AG09309 (cell line): ENCODE data around the gene NSA2.

Experiments used
- DNase-seq: peaks from one replicate; pipeline ENCODE4 v3.0.0-alpha.2; 2010; ENCODE audit warnings: low read depth
- H3K4me3 ChIP-seq: 2 replicates; pipeline ENCODE4 v1.5.1; 2011; ENCODE audit warnings: mild to moderate bottlenecking, low read depth, low read length, moderate library complexity; ENCODE audit not compliant: control insufficient read depth
- CTCF ChIP-seq: IDR thresholded peaks from 2 replicates; pipeline ENCODE4 v1.5.1; 2011; ENCODE audit warnings: mild to moderate bottlenecking, low read depth, low read length, inconsistent platforms; ENCODE audit not compliant: insufficient read depth, control insufficient read depth; ENCODE audit errors: missing control alignments

NSA2 gene

GRCh38 chr5:74801941-74802340, 34.9 kb downstream of the NSA2 start:
- no peak overlapping the region for H3K4me3 ChIP-seq
- no peak for DNase-seq
- TF ChIP-seq CTCF: no peak

GRCh38 chr5:74810915-74811314, 43.9 kb downstream of the NSA2 start:
- DNase-seq: no peak

GRCh38 chr5:74816875-74817274, 49.8 kb downstream of the NSA2 start:
- no peak for DNase-seq
- H3K4me3 ChIP-seq: no peak overlapping the region
- TF ChIP-seq CTCF: no peak

More at GRCh38 chr5:74810915-74811314, 43.9 kb downstream of the NSA2 start:
- H3K4me3 ChIP-seq: no peak overlapping the region
- no peak for TF ChIP-seq CTCF

GRCh38 chr5:74822288-74822687, 55.2 kb downstream of the NSA2 start:
- TF ChIP-seq CTCF: no peak
- no peak for DNase-seq
- no peak overlapping the region for H3K4me3 ChIP-seq

GRCh38 chr5:74829413-74829812, 62.4 kb downstream of the NSA2 start:
- TF ChIP-seq CTCF: no peak
- no peak overlapping the region for H3K4me3 ChIP-seq
- DNase-seq: no peak
